SH-SY5Y (cell line): ENCODE measurements around the gene STH.

Experiments
- GATA2 ChIP-seq: IDR thresholded peaks from 2 replicates; pipeline ENCODE4 v1.6.1; 2011; ENCODE audit warnings: mild to moderate bottlenecking, low read depth, low read length
- GATA3 ChIP-seq: IDR thresholded peaks from 2 replicates; pipeline ENCODE4 v1.6.1; 2011; ENCODE audit warnings: low read depth, mild to moderate bottlenecking, low read length, moderate library complexity

GRCh38 chr17:46031920-46032319 lies 32.9 kb downstream of the STH start:
- no peak for TF ChIP-seq GATA2
- TF ChIP-seq GATA3 = no peak
